HG02588 (cell line): ENCODE results near the gene METAP1.
"Not testable (repeated sequence)": the region's sequence is repeated elsewhere in the genome, so short reads cannot be mapped to it uniquely, and the experiment has no call there.

Source experiments
- ATAC-seq: cut with Tn5 transposase; IDR thresholded peaks from one replicate; pipeline ENCODE4 v1.9.1; 2021; ENCODE audit warnings: mild to moderate bottlenecking, moderate library complexity; ENCODE audit not compliant: unreplicated experiment

METAP1 gene

DNA sequence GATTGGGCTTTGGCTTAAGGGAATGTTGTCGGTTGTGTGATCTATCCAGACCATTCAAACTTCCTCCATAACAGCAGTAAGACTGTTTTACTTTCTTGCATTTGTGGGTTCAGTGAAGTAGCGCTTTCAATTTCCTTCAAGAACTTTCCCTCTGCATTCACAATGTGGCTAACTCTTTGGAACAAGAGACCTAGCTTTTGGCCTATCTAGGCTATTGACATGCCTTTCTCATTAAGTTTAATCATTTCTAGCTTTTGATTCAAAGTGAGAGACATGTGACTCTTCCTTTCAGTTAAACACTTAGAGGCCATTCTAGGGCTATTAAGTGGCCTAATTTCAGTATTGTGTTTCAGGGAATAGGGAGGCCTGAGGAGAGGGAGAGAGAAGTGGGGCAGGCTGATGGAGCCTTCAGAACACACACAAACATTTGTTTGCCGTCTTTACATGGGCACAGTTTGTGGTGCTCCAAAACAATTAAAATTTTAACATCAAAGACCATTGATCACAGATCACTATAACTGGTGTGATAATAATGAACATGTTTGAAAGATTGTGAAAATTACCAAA, 59.0 kb downstream of the METAP1 start:
- ATAC-seq, result peak; percentile 48

DNA sequence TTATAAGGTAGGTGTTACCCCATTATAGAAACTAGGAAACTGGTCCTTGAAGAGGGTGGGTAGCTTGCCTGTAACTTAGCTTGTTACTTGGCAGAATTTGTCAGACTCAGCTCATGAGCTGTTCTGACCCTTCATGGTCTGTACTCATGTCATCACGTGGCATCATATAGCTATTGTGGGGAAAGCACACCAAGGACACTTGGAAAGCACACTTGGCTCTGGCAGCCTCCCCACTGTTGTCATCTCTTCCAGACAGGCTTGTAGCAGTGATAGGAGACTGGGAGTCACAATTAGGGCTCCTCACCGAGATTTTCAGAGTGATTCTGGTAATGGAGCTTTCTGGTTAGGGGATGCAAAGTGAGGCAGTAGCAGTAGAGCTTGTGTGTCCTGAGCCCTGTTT, 62.7 kb downstream of the METAP1 start:
- ATAC-seq, result no peak

DNA sequence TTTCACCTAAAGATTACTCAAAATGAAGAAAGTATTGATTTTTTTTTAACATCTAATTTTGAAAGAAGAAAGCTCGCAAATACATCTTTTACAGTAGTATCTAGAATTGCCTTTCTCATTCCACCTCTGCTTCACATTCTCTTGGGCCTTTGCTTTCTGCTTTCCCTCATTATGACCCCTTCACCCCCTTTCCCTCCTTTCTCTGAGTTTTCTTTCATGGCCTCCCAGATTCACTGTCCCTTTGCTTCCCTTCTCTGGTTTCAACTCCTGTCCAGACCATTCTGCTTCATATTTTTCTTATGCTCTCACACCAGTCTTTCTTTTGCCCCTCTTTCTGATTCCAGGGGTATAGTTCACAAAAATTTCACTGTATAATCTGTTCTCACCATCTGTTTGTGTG, 64.0 kb downstream of the METAP1 start:
- no peak for ATAC-seq

DNA sequence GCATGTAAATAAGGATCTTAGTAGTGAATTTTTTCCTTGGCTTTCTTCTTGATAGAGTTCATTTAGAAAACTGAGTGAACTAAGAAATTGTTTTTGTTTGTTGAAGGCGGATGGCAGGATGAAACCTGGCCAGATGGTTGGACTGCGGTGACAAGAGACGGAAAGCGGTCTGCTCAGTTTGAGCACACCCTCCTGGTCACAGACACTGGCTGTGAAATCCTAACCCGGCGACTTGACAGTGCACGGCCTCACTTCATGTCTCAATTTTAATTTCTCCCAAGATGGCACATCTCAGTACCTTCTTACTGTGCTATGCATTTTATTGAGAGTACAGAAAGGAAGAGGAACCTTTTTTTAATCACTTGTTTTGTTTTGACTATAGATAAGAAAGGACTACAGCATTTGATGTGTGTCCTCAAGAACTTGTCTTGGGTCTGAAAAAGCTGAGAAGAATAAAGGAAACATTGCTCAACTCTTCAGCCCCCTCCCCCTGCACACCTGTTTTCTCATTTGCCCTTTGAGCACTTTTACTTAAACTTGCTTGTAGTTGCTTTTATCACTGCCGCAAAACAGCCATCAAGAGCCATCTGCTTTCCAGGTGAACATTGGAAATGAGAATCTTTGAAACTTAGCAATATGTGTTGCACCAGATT, 65.7 kb downstream of the METAP1 start:
- no peak for ATAC-seq

DNA sequence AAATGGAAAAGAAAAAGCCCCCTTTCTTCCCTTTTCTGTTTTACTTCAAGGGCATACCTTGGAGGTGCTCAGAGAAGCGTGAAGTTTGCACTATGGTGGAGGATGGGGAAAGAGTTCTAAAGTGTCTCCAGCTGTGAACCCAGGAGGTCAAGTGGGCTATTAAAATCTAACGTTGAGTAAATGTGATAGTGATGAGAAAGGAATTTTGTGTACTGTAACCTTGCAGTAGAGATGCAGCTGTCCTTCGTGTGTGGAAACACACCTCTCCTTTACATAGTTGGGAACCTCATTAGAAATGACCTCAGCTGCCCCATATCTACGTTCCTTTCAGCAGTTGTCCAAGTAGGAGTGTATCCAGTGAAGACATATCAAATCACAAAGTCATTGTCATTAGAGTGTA, 66.6 kb downstream of the METAP1 start:
- no peak for ATAC-seq

DNA sequence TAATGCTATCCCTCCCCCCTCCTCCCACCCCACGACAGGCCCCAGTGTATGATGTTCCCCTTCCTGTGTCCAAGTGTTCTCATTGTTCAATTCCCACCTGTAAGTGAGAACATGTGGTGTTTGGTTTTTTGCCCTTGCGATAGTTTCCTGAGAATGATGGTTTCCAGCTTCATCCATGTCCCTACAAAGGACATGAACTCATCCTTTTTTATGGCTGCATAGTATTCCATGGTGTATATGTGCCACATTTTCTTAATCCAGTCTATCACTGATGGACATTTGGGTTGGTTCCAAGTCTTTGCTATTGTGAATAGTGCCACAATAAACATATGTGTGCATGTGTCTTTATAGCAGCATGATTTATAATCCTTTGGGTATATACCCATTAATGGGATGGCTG, 70.0 kb downstream of the METAP1 start:
- not testable (repeated sequence) for ATAC-seq

DNA sequence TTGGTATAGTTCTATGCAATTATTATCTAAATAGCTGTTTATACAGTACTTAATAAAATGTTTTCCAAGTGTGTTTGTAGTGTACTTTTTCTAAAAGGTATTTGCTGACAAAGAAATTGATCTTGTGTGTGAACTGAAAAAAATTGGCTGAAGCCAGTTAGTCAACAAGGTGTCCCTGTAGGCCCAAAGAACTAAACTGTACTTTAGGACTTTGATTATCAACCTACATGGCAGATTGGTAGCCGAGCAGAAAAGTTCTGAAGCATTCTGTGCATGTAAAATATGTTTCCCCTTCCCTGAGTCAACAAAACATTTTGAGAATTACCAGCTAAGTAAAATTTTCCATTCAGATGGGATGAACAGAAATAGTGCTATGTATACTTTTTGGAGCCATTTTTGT, 72.1 kb downstream of the METAP1 start:
- ATAC-seq, result no peak

DNA sequence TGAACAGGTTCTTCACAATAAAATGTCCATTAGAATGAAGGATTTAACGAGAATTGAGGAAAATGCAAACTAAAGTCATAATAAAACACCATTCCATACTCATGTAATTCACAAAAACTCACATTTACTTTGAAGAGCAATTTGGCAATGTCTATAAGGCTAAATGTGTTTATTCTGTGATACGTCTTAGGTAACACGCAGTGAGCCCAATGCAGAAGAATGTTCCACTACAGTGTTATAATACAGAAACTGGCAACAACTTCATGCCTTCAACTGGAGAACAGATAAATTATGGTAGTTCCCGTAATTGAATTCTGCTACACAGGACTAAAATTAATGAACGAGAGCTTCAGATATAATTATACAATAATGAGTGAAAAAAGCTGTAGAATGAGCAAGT, 75.6 kb downstream of the METAP1 start:
- ATAC-seq, result no peak

DNA sequence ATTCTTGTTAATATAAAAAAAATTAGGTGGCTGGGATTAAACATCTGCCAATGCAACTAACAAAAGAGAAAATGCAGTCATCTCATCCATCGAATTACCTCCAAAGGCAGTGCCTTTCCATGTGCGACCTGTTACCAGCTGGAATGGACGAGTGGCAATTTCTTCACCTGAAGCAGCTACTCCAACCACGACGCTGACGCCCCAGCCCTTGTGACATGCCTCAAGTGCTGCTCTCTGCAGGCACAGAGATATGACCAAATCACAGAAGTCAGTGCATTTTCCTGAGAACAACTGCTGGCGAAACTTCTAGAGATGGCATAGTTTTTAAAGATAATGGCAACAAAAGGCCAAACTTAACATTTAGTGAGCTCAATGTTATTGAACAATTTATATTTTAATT, 79.3 kb downstream of the METAP1 start:
- ATAC-seq, result no peak

DNA sequence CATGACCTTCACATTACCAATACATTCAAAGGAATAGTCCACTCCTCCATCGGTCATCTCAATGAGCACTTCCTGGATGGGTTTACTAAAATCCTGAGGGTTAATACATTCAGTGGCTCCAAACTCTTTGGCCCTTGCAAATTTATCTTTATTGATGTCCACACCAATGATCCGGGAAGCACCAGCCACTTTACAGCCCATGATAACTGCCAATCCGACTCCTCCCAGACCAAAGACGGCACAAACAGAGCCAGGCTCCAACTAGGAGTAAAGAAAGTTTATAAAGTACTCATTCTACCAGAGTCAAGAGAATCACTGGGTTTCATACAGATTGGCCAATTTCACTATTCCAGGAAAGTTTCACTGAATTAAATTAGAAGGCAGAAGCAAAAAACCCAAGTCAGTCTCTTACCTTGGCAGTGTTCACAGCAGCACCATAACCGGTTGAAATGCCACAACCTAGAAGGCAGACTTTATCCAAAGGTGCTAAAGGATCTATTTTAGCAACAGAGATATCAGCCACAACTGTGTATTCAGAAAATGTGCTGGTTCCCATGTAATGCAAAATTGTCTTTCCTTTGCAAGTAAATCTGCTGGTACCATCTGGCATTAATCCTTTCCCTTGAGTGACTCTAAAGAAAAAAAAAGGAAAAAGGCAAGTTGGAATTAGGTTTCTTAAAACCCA, 80.9 kb downstream of the METAP1 start:
- no peak for ATAC-seq

DNA sequence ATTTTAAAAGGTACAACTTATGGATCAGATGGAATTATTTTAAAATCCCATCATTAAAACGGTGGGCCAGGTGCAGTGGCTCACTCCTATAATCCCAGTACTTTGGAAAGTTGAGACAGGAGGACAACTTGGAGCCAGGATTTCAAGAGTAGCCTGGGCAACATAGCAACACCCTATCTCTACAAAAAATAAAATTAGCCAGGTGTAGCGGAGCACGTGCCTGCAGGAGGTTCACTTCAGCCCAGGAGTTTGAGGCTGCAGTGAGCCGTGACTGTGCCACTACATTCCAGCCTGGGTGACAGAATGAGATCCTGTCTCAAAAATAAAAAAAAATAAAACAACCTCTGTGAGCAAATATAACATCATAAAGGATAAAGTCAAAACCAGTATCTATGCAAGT, 81.7 kb downstream of the METAP1 start:
- ATAC-seq, result no peak

DNA sequence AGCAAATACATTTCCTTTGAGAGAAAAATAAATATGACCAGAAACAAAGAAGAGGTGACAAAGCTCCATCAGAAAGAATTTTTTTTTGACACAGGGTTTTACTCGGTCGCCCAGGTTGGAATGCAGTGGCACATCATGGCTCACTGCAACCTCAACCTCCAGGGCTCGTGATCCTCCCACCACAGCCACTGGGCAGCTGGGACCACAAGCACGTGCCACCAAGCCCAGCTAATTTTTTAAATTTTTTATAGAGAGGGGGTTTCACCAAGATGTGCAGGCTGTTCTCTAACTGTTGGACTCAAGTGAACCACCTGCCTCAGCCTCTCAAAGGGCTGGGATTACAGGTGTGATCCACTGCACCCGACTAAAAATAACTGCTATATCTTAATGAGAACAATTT, 82.8 kb downstream of the METAP1 start:
- ATAC-seq, result no peak

DNA sequence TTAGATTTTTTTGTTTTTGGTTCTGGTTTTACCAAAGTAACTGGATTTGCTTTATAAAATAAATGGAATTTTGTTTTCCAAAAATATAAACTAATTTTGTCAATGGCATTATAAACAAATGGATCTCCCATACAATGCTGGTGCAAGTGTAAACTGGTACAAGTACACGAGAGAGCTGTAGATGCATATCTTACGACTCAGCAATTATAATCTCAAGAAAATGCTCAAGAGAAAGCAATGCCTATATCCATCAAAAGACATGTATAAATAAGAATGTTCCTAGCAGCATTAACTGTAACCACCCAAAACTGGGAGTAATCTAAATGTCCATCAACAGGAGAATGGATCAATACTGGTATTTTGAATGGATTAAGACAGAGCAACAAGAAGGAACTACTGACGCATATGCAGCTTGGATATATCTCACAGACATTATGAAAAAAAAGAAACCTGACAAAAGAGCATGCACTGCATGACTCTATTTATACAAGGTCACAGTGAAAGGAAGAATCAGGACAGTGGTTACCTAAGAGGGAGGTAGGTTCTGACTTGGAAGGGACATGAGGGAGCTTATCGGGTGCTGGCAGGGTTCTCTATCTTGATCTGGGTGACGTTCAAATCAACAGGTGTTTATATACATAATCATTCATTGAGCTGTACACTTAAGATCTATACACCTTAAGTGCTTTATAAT, 83.6 kb downstream of the METAP1 start:
- ATAC-seq, result no peak

DNA sequence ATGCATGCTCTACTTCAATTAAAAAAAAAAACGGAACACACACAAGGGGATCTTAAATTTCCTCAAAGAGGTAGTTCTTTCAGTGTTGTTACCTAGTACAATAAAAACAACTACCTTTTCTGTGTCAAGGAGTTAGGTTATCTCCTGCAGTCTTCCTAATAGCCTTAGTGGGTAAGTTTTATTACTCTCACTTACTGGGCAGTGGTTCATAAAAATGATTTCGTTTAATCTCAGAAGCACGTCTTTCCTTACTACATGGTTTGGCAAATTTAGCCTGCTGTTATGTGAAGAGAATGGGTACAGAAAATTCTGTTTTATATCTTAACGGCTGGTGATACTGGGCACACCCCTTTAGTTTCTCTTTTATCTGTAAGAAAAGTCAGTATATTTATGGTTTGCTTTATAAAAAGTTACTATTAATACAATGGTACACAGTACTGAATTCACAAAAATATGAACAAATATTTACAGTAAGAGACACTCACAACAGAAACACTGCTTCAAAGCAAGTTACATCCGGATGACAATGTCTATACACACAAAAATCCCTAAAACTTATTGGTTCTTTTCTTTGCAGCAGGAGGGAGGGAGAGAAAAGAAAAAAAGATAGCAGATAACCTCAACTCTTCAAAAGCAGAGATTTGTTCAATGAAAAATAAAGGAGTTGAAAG, 84.2 kb downstream of the METAP1 start:
- no peak for ATAC-seq

DNA sequence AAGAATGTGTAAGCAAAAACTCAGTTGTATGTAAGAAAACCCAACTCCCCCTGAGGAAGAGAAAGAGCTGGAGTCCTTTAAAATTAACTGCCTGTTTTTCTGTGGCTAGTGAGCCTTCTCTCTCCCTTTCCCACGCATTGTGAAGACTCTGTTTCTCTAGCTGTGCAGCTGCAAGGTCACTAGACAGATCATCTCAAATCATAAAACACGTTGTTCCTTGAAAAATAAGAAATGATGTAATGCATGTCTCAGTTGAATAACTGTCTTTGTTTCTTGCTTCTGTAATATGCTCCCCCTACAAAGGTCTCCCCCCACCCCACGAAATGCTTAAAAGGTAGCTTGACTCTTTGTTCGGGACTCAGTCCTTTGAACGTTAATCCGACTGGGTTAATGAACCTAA, 85.3 kb downstream of the METAP1 start:
- not testable (repeated sequence) for ATAC-seq

DNA sequence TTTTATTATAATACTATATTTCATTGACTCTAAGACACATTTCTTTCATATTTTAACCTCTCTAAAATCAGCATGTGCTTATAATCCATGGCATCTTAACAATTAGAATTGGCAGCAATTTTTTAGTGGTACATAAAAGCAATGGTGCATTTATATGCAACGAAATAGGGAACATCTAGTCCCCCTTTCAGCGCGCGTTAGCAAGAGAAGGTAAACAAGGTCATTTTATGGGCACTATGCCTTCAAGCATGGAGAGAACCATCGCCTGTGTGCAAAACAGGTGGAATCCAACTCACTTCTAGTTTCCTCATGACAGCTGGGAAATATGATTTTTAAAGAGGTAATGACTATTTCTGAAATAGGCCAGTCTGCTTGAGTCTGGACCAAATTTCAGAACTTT, 86.7 kb downstream of the METAP1 start:
- no peak for ATAC-seq

DNA sequence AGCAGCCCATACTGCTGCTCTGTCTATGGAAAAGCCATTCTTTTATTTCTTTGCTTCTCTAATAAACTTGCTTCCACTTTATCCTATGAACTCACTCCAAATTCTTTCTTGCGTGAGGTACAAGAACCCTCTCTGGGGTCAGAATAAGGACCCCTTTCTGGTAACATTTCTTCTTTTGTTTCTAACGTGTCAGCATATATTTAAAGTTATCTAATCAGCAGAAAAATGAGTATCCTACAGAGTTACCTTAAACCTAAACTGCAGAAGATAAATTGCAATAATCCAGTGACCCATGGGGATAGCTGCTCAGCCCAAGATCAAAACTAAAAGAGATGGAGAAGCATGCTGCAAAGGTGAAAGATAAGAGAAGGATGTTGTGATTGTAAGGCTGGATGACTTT, 89.1 kb downstream of the METAP1 start:
- no peak for ATAC-seq

DNA sequence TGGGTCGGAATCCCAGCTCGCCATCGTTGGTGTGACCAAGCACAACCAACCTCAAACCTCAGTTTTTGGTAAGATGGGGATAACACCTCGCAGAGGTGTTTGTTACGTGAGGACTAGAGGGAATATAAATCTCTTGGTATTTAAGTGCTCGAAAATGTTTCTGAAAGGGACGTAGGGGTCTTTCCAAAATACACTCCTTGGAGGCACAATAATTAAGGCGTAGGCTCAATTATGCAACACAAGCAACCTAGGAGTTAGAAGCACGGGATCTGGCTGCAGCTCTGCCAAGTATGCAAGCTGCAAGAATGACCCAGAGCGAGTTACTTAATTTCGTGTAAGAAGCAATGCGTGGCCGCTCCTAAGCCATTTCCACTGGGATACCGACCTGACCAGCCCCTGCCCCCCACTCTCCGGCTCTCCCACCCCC, 92.5 kb downstream of the METAP1 start:
- peak; percentile 14 for ATAC-seq

DNA sequence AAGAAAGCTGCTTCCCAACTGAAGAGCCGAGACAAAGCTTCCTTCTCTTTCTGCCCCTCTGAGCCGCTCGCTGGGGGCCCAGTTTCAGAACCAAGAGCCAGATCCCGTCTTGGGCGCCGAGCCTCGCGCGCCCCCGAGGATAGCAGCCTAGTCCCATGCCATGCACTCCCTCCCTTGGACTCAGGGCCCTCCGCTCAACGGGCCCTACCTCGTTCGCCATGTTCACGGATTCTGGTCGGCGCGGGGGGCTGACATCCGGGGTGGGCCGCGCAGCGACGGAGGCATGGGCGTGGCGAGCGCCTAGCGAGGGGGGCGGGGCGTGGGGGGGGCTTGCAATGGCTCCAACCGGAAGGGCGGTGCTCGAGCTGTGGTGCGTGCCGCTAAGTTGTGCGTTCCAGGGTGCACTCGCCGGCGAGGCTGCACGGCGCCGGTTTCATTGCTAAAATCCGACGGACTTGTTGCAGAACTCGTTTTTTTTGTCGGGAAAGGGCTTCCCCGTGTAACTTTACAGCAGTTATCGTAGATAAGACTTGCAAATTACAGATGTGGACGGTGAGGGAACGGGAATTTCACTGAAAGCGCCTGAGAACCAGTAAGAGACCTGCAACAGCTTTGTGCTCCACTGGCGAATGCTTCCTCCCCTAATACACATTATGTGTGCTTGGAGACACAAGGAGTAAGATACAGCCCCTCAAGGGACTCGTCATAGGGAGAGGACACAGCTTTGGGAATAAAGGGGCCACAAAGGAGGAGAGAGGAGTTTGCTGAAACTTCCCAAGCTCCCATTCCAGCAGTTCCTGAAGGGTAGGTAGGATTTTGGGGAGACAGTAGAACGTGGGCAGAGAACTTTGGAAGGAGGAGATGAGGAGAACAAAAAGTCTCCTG, 93.2 kb downstream of the METAP1 start, which contains the start of gene ADH5:
Gene ADH5 (minus strand): TSS at position 308 of the 885 bp plus-strand sequence. CDS start 88 bp downstream, at position 220.
- peak; percentile 91 for ATAC-seq
